Measurements from ENCODE around the gene RAB10. TPM values are rescaled to one million over a fixed set of nuclear protein-coding genes. Genes with fewer than 3 reads are reported as not detected.

The RAB10 gene
- total and polyA plus RNA-seq, 2 of the 13 experiments (the other 11 are each of a cell fraction or from before 2014, with no cell fraction given) = 48.2 to 120 TPM

DNA sequence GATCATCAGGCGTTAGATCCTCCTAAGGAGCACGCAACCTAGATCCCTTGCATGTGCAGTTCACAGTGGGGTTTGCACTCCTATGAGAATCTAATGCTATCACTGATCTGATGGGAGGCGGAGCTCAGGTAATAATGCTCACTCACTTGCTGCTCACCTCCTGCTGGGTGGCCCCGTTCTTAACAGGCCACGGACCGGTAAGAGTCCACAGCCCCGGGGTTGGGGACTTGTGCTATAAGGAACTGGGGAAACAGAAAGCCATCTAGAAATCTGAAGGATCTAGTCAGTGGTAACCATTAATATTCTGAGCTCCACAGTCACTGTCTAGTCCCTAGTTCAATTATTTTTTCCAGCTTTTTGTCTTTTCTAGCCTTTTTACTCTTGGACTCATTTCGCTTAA, 94.3 kb downstream of the RAB10 start:
- Histone ChIP-seq H3K4me1 (ENCODE audit: insufficient read depth, low read length) (no peaks in the 10 kb centered on the region), H4K20me1 (ENCODE audit: insufficient read depth, low read length) (0 out of 2 replicates have a peak, but pooled peaks cover 8% of the 10 kb centered on the region), H2AFZ (ENCODE audit: low read length) (no peak overlapping the region), H3K4me2 (ENCODE audit: low read depth, low read length) (no peak overlapping the region), H3K36me3 (replicated peaks in 1 of 2; ENCODE audit: control insufficient read depth in 1 of 2, insufficient read depth in 2 of 2, low read length in 2 of 2) (peaks cover 15 to 68% of the 10 kb centered on the region in 2 experiments), H3K27ac (ENCODE audit: extremely low read length, insufficient read depth, low read length) (no peak overlapping the region), H3K4me3 (replicated peaks in 1 of 3; ENCODE audit: insufficient read depth in 1 of 3, low read depth in 2 of 3, low read length in 3 of 3) (no peak overlapping the region), H3K79me2 (ENCODE audit: insufficient read depth, low read length) (peaks cover 11% of the 10 kb centered on the region), H3K9me3 (ENCODE audit: low read length) (no peaks in the 10 kb centered on the region), H3K9ac (ENCODE audit: insufficient read depth, low read depth, low read length) (no peak overlapping the region), H3K27me3 (ENCODE audit: control insufficient read depth in 1 of 2, insufficient read depth in 2 of 2, low read length in 2 of 2) (no peaks in the 10 kb centered on the region)
- DNase-seq (ENCODE audit: low spot score) = no peak
- ATAC-seq = no peak
- TF ChIP-seq PAF1 (CRISPR knock-in tag; IDR thresholded peaks at IDR 0.05) (no peak), SP4 (CRISPR knock-in tag; IDR thresholded peaks at IDR 0.05) (no peak), ZNF333 (CRISPR knock-in tag; IDR thresholded peaks at IDR 0.05; ENCODE audit: borderline replicate concordance) (no peak), ZNF484 (CRISPR knock-in tag; IDR thresholded peaks at IDR 0.05; ENCODE audit: borderline replicate concordance, low read depth) (no peak), PTBP1 (IDR thresholded peaks at IDR 0.05; ENCODE audit: low read depth, low read length, poor library complexity, severe bottlenecking) (no peak), ZNF331 (CRISPR knock-in tag; IDR thresholded peaks at IDR 0.05) (no peak)
- TF ChIP-seq, protein P1, sequence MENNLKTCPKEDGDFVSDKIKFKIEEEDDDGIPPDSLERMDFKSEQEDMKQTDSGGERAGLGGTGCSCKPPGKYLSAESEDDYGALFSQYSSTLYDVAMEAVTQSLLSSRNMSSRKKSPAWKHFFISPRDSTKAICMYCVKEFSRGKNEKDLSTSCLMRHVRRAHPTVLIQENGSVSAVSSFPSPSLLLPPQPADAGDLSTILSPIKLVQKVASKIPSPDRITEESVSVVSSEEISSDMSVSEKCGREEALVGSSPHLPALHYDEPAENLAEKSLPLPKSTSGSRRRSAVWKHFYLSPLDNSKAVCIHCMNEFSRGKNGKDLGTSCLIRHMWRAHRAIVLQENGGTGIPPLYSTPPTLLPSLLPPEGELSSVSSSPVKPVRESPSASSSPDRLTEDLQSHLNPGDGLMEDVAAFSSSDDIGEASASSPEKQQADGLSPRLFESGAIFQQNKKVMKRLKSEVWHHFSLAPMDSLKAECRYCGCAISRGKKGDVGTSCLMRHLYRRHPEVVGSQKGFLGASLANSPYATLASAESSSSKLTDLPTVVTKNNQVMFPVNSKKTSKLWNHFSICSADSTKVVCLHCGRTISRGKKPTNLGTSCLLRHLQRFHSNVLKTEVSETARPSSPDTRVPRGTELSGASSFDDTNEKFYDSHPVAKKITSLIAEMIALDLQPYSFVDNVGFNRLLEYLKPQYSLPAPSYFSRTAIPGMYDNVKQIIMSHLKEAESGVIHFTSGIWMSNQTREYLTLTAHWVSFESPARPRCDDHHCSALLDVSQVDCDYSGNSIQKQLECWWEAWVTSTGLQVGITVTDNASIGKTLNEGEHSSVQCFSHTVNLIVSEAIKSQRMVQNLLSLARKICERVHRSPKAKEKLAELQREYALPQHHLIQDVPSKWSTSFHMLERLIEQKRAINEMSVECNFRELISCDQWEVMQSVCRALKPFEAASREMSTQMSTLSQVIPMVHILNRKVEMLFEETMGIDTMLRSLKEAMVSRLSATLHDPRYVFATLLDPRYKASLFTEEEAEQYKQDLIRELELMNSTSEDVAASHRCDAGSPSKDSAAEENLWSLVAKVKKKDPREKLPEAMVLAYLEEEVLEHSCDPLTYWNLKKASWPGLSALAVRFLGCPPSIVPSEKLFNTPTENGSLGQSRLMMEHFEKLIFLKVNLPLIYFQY (CRISPR knock-in tag; IDR thresholded peaks at IDR 0.05; ENCODE audit: borderline replicate concordance) = no peak
- TF ChIP-seq, protein P2, sequence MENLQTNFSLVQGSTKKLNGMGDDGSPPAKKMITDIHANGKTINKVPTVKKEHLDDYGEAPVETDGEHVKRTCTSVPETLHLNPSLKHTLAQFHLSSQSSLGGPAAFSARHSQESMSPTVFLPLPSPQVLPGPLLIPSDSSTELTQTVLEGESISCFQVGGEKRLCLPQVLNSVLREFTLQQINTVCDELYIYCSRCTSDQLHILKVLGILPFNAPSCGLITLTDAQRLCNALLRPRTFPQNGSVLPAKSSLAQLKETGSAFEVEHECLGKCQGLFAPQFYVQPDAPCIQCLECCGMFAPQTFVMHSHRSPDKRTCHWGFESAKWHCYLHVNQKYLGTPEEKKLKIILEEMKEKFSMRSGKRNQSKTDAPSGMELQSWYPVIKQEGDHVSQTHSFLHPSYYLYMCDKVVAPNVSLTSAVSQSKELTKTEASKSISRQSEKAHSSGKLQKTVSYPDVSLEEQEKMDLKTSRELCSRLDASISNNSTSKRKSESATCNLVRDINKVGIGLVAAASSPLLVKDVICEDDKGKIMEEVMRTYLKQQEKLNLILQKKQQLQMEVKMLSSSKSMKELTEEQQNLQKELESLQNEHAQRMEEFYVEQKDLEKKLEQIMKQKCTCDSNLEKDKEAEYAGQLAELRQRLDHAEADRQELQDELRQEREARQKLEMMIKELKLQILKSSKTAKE (CRISPR knock-in tag; IDR thresholded peaks at IDR 0.05; ENCODE audit: borderline replicate concordance) = no peak
- 94% methylated on average over 8 of the region's 8 CpGs for WGBS (ENCODE audit: low lambda C conversion rate)
- intact Hi-C loops (cut with micrococcal nuclease; ENCODE audit: unreplicated experiment) (no loop called here), in situ Hi-C loops (cut with HindIII; ENCODE audit: extremely low pct_ligation_motif_present, low pct_unique_long_range_greater_than_20kb) (no loop called here)
- CTCF ChIA-PET (ENCODE audit: low intra/inter-chr PET ratio, low total read pairs) = no interaction called here
- BruUV-seq (replicated peaks) = no TSS peak
- POLR2A ChIA-PET = no interaction called here
- no peak for FAIRE-seq

All from HepG2 (cell line).